GM04504 (cell line): ENCODE data around the gene KARS1.
"Not testable (repeated sequence)": the region's sequence is repeated elsewhere in the genome, so short reads cannot be mapped to it uniquely, and the experiment has no call there.

Experiments used
- DNase-seq: peaks from one replicate; pipeline ENCODE4 v3.0.0-alpha.2; 2012; ENCODE audit warnings: low read depth

KARS1 gene

GRCh38 chr16:75624921-75625334, 22.5 kb downstream of the KARS1 start:
- DNase-seq, result no peak

DNA sequence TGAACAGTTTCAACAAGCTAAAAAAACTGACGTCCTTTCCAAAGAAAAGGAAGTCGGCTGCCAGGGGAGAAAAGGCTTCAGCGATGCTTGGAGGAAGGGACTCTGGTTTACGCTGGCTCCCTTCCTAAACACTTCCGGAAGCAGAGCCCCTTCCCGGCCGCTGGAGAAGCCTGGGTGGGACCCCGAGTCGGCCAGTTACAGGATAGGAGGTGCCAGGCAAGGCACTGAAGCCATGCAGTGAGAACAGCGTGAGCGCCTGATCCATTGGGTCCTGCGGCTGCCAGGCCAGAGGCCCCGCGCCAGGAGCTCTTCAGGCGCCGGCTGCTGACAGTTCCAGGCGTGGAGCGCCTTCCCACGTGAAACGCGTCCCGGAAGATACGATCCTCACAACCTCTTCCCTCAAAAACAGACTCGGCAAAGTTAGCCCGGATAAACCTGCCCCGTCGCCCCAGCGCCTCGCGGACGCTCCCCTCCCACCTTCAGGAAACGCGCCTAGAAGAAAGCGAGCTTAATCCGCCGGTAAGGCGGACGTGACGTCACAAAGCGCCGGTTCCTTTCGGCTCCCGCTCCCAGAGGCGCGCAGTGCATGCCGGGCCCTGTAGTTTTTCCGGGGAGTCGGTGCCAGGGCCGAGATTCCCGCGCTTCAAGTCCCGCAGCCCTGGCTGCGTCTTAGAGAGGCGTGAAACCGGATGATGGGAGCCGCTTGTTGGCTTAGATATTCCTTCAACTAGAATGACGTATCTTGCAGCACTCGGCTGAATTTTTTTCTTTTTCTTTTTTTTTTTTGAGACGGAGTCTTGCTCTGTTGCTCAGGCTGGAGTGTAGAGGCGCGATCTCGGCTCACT, 24.5 kb downstream of the KARS1 start, which contains the start of gene ADAT1:
ADAT1 (minus strand) TSS at position 521 of the 845 bp plus-strand sequence. CDS start 2,482 bp downstream, outside the sequence.
- peak; percentile 96 for DNase-seq

GRCh38 chr16:75621170-75621477, 26.3 kb downstream of the KARS1 start:
- no peak for DNase-seq

DNA sequence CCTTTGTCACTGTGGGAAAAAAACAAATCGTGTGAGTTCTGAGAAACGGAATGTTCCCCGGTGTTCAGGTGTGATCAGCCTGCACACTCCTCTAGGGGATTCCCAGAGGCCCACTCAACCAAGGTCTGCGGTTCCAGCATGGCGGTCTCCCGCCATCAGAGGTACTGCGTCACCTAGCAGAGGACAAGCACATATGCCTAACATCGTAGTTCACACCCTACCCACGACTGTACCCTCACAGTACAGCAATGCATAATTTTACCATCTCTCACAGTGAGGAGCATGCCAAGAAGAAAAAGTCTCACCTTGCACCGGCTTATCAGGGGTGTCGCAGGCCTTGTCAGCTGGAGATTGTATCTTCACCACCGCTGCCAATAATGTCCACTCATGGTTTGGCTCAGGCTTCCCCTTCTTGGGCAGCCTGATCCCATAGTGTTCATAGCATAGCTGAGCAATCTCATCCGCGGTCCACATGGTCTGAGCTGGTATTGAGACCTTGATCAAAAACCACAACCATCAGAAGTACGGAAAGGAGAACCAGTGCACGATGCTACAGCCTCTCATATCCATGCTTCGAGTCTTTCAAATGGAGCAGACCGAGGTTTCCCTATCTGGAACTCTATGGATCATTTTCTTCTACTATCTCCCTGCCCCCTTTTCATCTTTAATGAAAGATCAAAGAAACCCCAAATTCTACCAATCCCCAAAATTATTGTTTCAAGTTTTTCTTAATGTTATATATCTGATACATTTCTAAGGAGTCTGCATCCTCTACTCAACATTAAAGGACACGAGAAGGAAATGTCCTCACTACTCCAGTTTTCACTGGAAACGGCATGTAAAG, 26.9 kb downstream of the KARS1 start:
- DNase-seq, result no peak

DNA sequence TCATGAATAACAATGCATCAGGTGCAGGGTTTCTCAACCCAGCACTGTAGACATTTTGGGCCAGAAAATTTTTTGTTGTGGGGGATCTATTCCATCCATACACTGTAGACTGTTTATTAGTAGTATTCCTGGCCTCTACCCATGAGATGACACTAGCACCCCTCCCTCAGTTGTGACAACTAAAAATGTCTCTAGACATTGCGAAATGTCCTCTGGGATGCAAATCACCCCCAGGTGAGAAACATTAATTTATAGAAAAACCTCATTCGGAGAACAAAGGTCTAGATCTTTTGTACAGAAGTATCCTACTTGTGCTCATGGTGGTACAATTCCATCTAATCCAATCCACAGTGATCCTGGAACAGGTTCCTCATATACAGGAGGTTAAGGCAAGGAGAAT, 28.7 kb downstream of the KARS1 start:
- DNase-seq, result no peak

- DNase-seq, result no peak
Measured at GRCh38 chr16:75617121-75617520, 30.3 kb downstream of the KARS1 start.

DNA sequence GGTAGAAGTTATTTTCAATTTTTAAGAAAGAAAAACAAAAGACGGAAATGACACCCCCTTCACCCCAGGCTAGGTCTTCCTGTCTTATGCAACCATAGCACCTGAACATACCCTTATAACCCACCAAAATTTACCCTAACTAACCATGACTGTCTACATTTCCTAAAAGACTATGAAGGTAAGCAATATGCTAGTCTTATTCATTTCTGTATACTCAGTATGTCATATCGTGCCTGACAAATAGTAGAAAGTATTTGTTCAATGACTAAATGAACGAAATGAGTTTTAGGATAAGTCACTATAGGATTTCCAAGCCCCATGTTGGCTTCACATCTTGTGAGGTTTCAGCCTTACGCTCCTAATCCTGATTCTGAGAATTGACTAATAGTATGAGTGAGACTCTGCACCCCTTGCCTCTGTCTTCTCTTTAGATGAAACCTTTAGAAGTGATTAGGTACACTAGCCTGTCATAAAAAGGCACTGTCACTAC, 30.9 kb downstream of the KARS1 start:
- no peak for DNase-seq

GRCh38 chr16:75615619-75616018, 31.8 kb downstream of the KARS1 start:
- no peak for DNase-seq

DNA sequence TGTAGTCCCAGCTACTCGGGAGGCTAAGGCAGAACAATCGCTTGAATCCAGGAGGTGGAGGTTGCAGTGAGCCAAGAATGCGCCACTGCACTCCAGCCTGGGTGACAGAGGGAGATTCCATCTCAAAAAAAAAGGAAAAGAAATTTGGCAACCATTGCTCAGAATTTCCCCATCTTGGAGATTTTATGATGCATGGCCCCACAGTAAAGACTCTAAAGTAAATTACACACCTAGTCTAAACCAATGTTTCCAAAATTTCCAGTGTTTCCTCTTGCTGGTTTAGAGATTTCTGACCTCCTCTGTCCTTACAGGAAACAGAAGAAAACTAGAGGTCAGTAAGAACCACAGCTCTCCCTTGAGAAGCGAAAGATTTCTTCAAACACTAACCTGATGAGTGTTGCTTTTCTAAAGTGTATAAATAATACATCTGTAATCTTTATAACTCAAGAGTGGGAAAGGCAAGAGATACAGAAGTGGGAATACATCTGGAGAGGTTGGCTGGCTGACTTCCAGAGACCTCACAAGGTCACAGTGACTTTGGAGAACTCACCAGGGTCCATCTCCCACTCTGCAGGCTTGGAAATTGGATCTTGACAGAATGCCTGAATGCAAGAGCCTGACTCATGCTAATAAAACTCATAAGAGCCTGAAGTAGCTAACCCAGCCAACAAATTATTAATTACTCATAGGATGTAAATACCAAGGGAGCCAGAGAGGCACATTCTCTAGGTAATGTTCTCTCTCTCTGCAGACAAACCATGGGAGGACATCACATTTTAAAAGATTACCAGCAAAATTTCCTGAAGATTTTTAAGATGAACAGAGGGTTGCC, 33.2 kb downstream of the KARS1 start:
- DNase-seq, result no peak

DNA sequence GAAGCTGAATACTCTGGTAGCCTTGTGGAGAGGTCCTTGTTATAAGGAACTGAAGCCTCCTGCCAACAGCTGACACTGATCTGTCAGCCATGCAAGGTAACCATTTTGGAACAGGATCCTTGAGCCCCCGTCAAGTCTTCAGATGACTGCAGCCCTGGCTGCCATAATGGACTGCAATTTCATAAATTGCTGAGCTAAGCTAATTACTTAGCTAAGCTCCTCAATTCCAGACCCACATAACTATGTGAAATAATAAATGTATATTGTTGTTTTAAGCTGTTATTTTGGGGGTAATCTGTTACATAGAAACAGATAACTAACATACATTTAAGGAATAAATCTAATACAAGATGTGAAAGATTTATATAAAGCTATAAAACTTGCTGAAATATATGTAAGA, 41.0 kb downstream of the KARS1 start:
- DNase-seq, result no peak

GRCh38 chr16:75603241-75603640, 44.2 kb downstream of the KARS1 start:
- no peak for DNase-seq

DNA sequence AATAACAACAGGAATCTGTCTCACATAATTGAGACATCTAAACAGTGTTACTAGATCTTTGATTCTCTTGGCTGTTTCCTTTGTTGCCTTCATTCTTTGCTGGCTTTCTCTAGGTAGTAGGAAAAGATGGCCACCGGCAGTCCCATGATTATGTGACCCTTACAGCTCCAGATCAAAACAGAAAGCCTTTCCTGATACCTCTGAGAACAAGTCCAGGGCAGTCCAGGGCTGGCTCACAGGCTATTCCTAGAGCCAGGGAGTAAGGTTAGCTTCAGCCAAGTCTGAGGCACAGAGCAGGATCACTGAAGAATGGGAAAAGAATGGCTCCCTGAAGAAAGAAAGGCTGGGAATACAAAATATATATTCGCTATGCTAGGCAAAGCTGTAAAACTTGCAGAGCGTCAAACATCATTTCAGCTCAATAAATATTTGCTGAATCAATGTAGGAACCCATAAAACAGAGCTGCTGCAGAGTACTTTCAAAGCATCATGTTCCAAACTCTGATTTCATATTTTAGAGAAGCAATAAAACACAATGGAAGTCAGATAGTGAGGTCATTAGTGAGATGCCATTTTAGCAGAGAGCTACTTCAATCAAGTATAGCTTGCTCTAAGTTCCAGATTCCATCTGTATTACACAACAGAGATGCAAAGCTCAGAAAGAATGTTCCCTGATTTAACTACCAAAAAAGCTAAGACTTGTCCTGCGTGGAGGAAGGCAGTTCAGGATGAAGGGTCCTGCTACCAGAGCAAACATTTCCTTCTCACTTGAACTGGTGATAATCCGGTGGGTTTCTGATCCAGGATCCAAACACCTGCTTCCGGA, 47.8 kb downstream of the KARS1 start:
- DNase-seq, result no peak

GRCh38 chr16:75593825-75594820, 53.3 kb downstream of the KARS1 start:
- DNase-seq, result peak; percentile 30

- DNase-seq, result no peak
Measured at GRCh38 chr16:75593308-75593707, 54.2 kb downstream of the KARS1 start.

GRCh38 chr16:75591927-75592326, 55.5 kb downstream of the KARS1 start:
- not testable (repeated sequence) for DNase-seq

DNA sequence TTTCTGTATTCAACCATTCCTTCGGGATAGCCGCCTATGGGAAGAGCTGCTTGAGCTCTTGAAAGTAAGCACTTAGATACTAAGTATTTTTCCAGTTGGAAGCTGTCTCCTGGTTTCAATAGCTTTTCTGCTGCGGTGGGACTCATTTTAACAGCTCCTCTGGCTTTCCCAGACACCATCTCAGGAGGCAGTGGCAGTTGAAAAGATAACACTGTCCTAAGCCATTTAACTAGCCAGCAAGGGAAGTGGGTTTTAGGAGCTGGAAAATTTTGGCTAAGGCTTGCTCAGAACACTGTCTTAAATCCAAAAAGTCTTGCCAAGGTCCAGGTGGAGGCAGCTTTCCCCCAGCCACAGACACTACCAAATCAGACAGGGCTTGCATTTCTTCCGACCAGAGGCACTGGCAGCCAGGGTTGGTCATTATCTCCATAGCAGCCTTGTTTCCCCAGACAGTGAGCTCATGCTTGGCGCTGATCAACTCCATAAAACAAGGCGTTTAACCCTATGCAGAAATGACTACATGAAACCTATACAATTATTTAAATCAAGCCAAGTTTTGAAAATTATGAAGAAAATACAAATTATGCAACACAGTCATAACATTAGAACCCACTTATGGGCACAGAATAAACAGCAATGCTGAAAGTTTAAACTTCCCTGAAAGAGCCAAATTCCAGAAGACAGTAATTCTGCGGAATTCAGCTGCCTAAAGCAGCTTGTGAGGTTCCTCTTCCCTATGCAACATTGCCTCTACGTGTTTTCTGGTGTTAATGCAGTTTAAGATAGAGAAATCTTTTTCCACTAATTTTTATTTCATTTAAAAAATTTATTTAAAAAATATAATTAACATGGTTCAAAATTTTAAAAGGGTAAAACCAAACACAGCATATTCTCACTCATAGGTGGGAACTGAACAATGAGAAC, 56.3 kb downstream of the KARS1 start:
- DNase-seq, result peak; percentile 43

DNA sequence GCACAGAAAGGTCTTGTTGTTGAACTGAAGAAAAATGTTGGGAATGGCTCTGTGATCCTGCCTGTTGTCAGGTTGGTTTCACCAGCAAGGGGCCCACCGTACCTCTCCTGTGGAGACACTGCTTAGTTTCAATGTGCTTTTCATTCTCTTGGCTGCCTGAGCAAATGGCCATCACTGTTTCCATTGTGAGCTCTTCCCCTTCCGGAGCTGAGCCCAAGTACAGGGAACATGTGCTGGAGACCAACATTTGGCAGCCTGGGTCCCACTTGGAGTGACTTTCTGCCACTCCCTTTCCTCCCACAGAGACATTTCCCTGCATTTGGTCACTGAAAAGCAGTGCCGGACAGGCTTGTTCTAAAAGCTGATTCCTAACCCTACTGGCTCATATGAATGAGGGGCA, 58.2 kb downstream of the KARS1 start:
- no peak for DNase-seq

DNA sequence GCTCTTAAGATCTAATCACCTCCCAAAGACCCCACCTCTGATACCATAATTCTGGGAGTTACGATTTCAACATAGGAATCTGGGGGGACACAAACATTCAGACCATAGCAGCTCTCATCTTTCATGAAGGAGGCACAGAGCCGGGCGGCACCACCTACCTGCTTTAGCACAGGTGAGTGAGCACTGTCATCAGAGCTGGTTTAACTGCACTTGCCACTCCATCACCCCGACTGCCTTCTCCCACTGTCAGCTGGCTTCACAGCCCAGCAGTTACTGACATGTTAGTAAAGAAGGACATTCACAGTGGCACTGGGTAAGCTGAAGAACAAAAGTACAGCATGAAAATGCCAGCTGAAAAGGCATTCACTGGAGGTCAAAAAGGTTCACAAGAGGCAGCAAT, 58.7 kb downstream of the KARS1 start:
- no peak for DNase-seq

GRCh38 chr16:75584108-75584507, 63.4 kb downstream of the KARS1 start:
- DNase-seq, result no peak
